Measurements from ENCODE around the gene SPACA6.
"Not testable (repeated sequence)": the region's sequence is repeated elsewhere in the genome, so short reads cannot be mapped to it uniquely, and the experiment has no call there.

Gene SPACA6

GRCh38 chr19:51733742-51734522 is 40.8 kb downstream of the SPACA6 start:
- no peak for DNase-seq (ENCODE audit: low read depth)
- H3K4me3 ChIP-seq (ENCODE audit: control insufficient read depth, low read depth, low read length), result no peak overlapping the region
- TF ChIP-seq, protein P1, sequence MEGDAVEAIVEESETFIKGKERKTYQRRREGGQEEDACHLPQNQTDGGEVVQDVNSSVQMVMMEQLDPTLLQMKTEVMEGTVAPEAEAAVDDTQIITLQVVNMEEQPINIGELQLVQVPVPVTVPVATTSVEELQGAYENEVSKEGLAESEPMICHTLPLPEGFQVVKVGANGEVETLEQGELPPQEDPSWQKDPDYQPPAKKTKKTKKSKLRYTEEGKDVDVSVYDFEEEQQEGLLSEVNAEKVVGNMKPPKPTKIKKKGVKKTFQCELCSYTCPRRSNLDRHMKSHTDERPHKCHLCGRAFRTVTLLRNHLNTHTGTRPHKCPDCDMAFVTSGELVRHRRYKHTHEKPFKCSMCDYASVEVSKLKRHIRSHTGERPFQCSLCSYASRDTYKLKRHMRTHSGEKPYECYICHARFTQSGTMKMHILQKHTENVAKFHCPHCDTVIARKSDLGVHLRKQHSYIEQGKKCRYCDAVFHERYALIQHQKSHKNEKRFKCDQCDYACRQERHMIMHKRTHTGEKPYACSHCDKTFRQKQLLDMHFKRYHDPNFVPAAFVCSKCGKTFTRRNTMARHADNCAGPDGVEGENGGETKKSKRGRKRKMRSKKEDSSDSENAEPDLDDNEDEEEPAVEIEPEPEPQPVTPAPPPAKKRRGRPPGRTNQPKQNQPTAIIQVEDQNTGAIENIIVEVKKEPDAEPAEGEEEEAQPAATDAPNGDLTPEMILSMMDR (conservative IDR thresholded peaks at IDR 0.05; ENCODE audit: control insufficient read depth, insufficient read depth, low read depth, low read length), result no peak

DNA sequence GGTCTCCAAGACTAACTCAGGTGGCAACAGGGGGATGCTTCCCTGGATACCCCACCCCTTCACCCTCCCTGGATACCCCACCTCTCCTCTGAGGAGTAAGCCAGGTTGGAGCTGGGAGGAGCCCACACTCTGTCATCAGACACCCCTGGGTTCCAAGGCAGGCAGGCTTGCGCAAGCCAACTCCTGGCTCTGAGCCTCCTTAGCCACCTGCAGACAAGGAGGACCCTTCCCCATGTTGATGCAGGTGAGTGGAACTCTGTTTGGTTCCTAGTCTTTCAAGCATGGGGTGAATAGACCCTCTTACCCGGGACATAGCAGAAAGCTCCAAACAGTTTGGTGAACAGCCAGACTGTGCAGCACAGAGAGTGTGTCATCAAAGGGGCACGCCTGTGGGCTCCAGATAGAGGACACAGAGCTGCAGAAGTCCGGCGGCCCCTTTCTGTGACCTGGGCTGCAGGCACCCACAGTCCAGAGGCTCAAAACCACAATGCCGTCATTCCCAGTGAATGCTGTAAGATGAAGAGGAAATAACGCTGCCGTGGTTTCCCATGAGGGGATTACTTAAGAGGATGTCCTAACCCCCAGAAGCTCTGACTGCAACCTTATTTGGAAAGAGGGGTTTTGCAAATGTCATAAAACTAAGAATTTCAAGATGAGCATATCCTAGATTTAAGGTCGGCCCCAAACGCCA is 42.8 kb downstream of the SPACA6 start:
- no peak overlapping the region for H3K4me3 ChIP-seq (ENCODE audit: control insufficient read depth, low read depth, low read length)
- peak; percentile 98 for DNase-seq (ENCODE audit: low read depth)
- TF ChIP-seq, protein P1 (conservative IDR thresholded peaks at IDR 0.05; ENCODE audit: control insufficient read depth, insufficient read depth, low read depth, low read length), result no peak

DNA sequence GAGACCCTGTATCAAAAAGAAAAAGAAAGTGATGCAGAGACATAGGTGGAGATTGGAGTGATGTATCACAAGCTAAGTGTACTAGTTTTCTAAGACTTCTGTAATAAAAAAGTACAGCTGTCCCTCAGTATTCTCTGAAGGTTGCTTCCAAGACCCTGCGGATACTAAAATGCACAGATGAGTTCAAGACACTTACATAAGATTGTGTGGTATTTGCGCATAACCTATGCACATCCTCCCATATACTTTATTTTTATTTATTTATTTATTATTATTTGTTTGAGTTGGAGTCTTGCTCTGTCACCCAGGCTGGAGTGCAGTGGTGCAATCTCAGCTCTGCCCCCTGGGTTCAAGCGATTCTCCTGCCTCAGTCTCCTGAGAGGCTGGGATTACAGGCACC is 44.3 kb downstream of the SPACA6 start:
- no peak overlapping the region for H3K4me3 ChIP-seq (ENCODE audit: control insufficient read depth, low read depth, low read length)
- DNase-seq (ENCODE audit: low read depth), result no peak
- TF ChIP-seq, protein P1 (conservative IDR thresholded peaks at IDR 0.05; ENCODE audit: control insufficient read depth, insufficient read depth, low read depth, low read length), result no peak

- TF ChIP-seq, protein P1 (conservative IDR thresholded peaks at IDR 0.05; ENCODE audit: control insufficient read depth, insufficient read depth, low read depth, low read length), result no peak
- no peak for DNase-seq (ENCODE audit: low read depth)
Measured at GRCh38 chr19:51737924-51738323, 44.8 kb downstream of the SPACA6 start.

GRCh38 chr19:51738523-51738922 is 45.4 kb downstream of the SPACA6 start:
- not testable (repeated sequence) for H3K4me3 ChIP-seq (ENCODE audit: control insufficient read depth, low read depth, low read length); DNase-seq (ENCODE audit: low read depth)

More at GRCh38 chr19:51737924-51738323, 44.8 kb downstream of the SPACA6 start:
- H3K4me3 ChIP-seq (ENCODE audit: control insufficient read depth, low read depth, low read length), result no peak overlapping the region

- TF ChIP-seq, protein P1 (conservative IDR thresholded peaks at IDR 0.05; ENCODE audit: control insufficient read depth, insufficient read depth, low read depth, low read length), result no peak
- no peak for DNase-seq (ENCODE audit: low read depth)
- no peak overlapping the region for H3K4me3 ChIP-seq (ENCODE audit: control insufficient read depth, low read depth, low read length)
Measured at GRCh38 chr19:51739466-51740213, 46.5 kb downstream of the SPACA6 start.

DNA sequence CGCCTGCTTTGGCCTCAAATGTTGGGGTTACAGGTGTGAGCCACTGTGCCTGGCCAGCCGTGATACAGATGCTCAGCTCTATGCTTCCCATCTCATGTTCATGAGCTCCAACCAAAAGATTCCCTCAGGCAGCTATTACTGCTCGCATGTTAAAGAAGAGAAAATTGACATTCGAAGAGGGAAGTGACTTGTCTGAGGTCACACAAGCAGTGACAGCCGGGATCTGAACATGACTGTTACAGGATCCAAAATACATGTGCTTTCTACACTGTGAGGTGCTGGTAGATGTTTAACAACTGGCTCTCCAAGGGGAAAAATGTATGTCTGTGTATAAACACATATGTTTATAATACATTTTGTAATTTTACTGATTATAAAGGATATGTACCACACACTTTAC is 47.2 kb downstream of the SPACA6 start:
- no peak for DNase-seq (ENCODE audit: low read depth)
- TF ChIP-seq, protein P1 (conservative IDR thresholded peaks at IDR 0.05; ENCODE audit: control insufficient read depth, insufficient read depth, low read depth, low read length), result no peak
- no peak overlapping the region for H3K4me3 ChIP-seq (ENCODE audit: control insufficient read depth, low read depth, low read length)
